ENCODE results near the gene ARHGAP23. TPM values are rescaled to one million over a fixed set of nuclear protein-coding genes. Genes with fewer than 3 reads are reported as not detected.

Gene ARHGAP23
- total RNA-seq, 3 donors from 2014 or later (not counting 1 experiment from before 2014, with no cell fraction given): 0.19 to 1.8 (median 1.7) TPM

- Histone ChIP-seq H3K9me3 (ENCODE audit: control insufficient read depth, insufficient read depth, low read length) (no peaks in the 10 kb centered on the region), H3K4me3 (ENCODE audit: low read length) (no peak overlapping the region), H3K4me1 (ENCODE audit: control insufficient read depth, insufficient read depth, low read length) (peaks cover 5% of the 10 kb centered on the region), H3K27ac (ENCODE audit: low read length) (no peak overlapping the region), H3K36me3 (ENCODE audit: control insufficient read depth, insufficient read depth, low read length) (no peaks in the 10 kb centered on the region), H3K27me3 (ENCODE audit: control insufficient read depth, insufficient read depth, low read length) (peaks cover 22% of the 10 kb centered on the region)
- no peak overlapping the region for H3K4me3 Mint-ChIP-seq
- DNase-seq (no peak), ATAC-seq (no peak)
- H3K4me1 Mint-ChIP-seq: peaks cover 7 to 22% of the 10 kb centered on the region in 2 donors
- 85% methylated on average over 16 of the region's 17 CpGs for WGBS (ENCODE audit: insufficient coverage)
- no peaks in the 10 kb centered on the region for H3K9me3 Mint-ChIP-seq
- intact Hi-C loops (cut with micrococcal nuclease): loop anchor here (2.0 kb wide), 1 partner anchor 63 kb away; no protein-coding TSS in a partner anchor
- H3K27ac Mint-ChIP-seq: no peak overlapping the region
- H3K36me3 Mint-ChIP-seq: no peaks in the 10 kb centered on the region
- no peak for TF ChIP-seq CTCF (IDR thresholded peaks at IDR 0.05)
- peaks cover 39 to 44% of the 10 kb centered on the region in 2 donors for H3K27me3 Mint-ChIP-seq (ENCODE audit: low read depth in 2 of 2)
Measured at GRCh38 chr17:38421871-38422827, 6.1 kb upstream of the ARHGAP23 start.

- H3K9me3 Mint-ChIP-seq: no peaks in the 10 kb centered on the region
- peaks cover 16% of the 10 kb centered on the region for H3K27me3 ChIP-seq (ENCODE audit: control insufficient read depth, insufficient read depth, low read length)
- no peaks in the 10 kb centered on the region for H3K9me3 ChIP-seq (ENCODE audit: control insufficient read depth, insufficient read depth, low read length)
- no peaks in the 10 kb centered on the region for H3K36me3 Mint-ChIP-seq
- H3K4me3 ChIP-seq (ENCODE audit: low read length): no peak overlapping the region
- intact Hi-C loops (cut with micrococcal nuclease): no loop called here
- no peak overlapping the region for H3K4me3 Mint-ChIP-seq
- H3K4me1 Mint-ChIP-seq: peaks cover 12 to 28% of the 10 kb centered on the region in 2 donors
- 68% methylated on average over 6 of the region's 6 CpGs for WGBS (ENCODE audit: insufficient coverage)
- H3K27ac ChIP-seq (ENCODE audit: low read length): no peak overlapping the region
- peaks cover 29 to 36% of the 10 kb centered on the region in 2 donors for H3K27me3 Mint-ChIP-seq (ENCODE audit: low read depth in 2 of 2)
- peaks cover 19% of the 10 kb centered on the region for H3K4me1 ChIP-seq (ENCODE audit: control insufficient read depth, insufficient read depth, low read length)
- ATAC-seq (no peak), DNase-seq (no peak)
- H3K36me3 ChIP-seq (ENCODE audit: control insufficient read depth, insufficient read depth, low read length): no peaks in the 10 kb centered on the region
- TF ChIP-seq CTCF (IDR thresholded peaks at IDR 0.05): no peak
- no peak overlapping the region for H3K27ac Mint-ChIP-seq
Measured at GRCh38 chr17:38424297-38424972, 3.8 kb upstream of the ARHGAP23 start.

- no peak overlapping the region for H3K27ac ChIP-seq (ENCODE audit: low read length)
- TF ChIP-seq CTCF (IDR thresholded peaks at IDR 0.05): no peak
- no peaks in the 10 kb centered on the region for H3K36me3 ChIP-seq (ENCODE audit: control insufficient read depth, insufficient read depth, low read length)
- no peaks in the 10 kb centered on the region for H3K9me3 ChIP-seq (ENCODE audit: control insufficient read depth, insufficient read depth, low read length)
- peaks cover 12% of the 10 kb centered on the region for H3K27me3 ChIP-seq (ENCODE audit: control insufficient read depth, insufficient read depth, low read length)
- intact Hi-C loops (cut with micrococcal nuclease): no loop called here
- Mint-ChIP-seq H3K27ac (no peak overlapping the region), H3K4me3 (no peak overlapping the region), H3K27me3 (ENCODE audit: low read depth in 2 of 2) (peaks cover 29 to 36% of the 10 kb centered on the region in 2 donors), H3K36me3 (no peaks in the 10 kb centered on the region), H3K9me3 (no peaks in the 10 kb centered on the region), H3K4me1 (peaks cover 12 to 33% of the 10 kb centered on the region in 2 donors)
- H3K4me3 ChIP-seq (ENCODE audit: low read length): no peak overlapping the region
- DNase-seq (no peak), ATAC-seq (no peak)
- H3K4me1 ChIP-seq (ENCODE audit: control insufficient read depth, insufficient read depth, low read length): peaks cover 19% of the 10 kb centered on the region
- 33% methylated on average over 13 of the region's 13 CpGs for WGBS (ENCODE audit: insufficient coverage)
Measured at GRCh38 chr17:38425031-38425430, 3.2 kb upstream of the ARHGAP23 start.
